Stimulated activated CD4-positive, alpha-beta T cell treated with anti-CD3 and anti-CD28 coated beads, Interleukin-2, amount 100 ng/mL, for 24 hours (primary cell): ENCODE data around the gene DNAJA3.

Experiments
- DNase-seq, 2 donors: peaks; one replicate each; pipeline ENCODE4 v3.0.0-alpha.2; 2020

The DNAJA3 gene

DNA sequence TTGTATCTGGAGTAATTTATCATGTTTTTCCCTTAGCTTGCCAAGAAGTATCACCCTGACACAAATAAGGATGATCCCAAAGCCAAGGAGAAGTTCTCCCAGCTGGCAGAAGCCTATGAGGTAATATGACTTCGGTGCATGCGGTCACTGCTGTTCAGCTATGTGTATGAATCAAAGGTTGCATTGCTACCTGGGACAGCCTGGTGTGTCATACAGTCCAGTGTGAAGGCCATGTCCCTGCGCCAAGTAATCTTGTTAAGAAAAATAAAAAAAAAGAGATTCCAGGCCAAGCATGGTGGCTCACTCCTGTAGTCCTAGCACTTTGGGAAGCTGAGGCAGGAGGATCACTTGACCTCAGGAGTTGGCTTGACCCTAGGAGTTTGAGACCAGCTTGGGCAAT lies 11.7 kb downstream of the DNAJA3 start:
- DNase-seq = no peak

- no peak for DNase-seq
These were observed 16.7 kb downstream of the DNAJA3 start for GRCh38 chr16:4442371-4442770.

DNA sequence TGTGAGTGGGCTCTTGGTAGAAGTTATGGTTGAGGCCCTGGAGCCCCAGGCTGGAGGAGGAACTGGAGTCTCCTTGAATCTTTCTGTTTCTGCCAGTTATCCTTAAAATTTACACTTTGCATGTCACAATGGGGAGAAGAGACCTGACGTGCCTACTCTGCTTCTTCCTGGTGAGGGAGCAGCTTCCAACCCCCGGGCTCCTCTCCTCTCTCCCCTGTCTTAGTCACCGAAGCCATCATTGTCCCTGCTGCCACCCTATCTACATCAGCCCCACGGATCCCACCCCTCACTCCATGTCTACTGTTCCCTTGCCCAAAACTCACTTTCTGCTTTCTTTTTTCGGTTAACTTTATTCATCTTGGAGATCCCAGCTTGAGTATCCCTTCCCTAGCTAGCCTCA lies 17.6 kb downstream of the DNAJA3 start:
- no peak for DNase-seq

GRCh38 chr16:4443986-4444385 lies 18.3 kb downstream of the DNAJA3 start:
- no peak for DNase-seq

DNA sequence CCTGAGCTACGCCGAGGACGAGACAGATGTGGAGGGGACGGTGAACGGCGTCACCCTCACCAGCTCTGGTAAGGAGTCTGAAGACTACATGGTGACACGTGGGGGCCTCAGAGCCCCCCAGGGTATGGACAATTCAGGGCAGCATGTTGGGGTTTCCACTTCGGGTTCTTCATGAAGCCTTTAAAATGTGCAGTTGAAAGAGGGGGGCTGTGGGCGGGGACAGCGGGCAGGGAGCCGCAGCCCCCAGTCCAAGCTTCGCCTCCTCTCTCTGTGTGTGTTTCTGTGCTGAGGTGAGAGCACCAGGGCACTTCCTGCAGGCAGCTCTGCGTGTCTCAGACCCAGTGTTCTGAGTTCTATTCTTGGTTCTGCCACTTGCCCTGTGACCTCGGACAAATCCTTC lies 24.8 kb downstream of the DNAJA3 start:
- no peak for DNase-seq

GRCh38 chr16:4450931-4451519 lies 25.4 kb downstream of the DNAJA3 start:
- no peak for DNase-seq

- no peak for DNase-seq
These were observed 27.0 kb downstream of the DNAJA3 start for GRCh38 chr16:4452674-4453073.

GRCh38 chr16:4454623-4455022 lies 29.0 kb downstream of the DNAJA3 start:
- no peak for DNase-seq

DNA sequence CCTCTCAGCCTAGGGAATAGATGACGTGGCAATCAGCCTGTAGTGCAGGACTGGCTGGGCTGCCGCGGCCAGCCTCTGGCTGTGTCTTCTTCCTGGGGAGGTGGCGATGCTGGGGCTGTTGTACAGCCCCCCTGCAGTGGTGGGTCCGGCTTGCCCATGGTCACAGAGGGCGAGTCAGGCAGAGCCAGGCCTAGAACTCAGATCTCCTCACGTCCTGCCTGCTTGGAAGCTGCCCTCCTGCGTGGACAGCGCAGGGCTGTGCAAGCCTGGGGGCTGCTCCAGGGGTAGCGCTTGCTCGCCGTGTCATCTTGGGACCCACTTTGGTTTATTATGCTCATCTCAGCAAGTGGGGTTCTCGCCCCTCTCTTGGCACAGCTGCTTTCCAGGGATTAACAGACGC lies 29.4 kb downstream of the DNAJA3 start:
- DNase-seq = no peak

- DNase-seq = no peak
These were observed 30.3 kb downstream of the DNAJA3 start for GRCh38 chr16:4455951-4456350.

GRCh38 chr16:4460936-4461249 lies 35.2 kb downstream of the DNAJA3 start:
- DNase-seq = no peak

- DNase-seq = no peak
These were observed 35.8 kb downstream of the DNAJA3 start for GRCh38 chr16:4461250-4462085.

GRCh38 chr16:4463522-4464163 lies 38.0 kb downstream of the DNAJA3 start:
- DNase-seq = no peak

DNA sequence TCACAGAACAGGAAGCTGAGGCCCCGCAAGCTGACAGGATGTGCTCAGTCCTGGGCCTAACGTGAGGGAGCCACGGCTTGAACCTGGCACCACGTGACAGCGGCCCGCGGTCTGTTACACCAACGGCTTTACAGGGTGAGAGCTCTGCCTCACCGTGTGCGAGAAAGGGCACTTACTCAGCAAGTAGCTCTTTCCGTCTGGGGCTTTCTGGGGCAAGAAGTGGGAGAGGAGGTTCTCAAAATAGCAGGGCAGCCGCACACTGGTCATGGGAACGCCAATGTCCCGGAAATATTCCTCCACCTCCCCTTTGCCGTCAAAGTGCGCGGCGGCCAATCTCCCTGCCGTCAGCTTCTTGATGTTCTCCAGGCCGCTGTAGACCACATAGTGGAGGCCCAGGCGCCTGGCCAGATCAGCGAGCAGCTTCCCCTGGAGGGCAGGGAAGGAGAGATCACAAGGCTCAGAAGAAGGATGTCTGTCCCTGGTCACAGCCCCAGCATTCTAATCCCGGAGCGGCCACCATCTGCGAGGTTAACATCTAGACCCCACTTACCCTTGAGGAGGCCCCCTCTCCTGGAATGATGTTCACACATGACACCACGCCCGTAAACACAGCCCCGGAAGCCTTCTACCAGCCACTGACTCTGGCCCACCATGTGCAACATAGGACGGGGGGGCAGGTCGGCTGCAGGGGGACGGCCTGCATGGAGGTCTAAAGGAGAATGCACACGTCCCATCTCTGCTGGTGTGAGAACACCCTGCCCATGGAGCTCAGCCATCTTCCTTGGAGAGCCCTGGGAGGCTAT lies 40.5 kb downstream of the DNAJA3 start:
- DNase-seq = peak; percentile 46 to 59

DNA sequence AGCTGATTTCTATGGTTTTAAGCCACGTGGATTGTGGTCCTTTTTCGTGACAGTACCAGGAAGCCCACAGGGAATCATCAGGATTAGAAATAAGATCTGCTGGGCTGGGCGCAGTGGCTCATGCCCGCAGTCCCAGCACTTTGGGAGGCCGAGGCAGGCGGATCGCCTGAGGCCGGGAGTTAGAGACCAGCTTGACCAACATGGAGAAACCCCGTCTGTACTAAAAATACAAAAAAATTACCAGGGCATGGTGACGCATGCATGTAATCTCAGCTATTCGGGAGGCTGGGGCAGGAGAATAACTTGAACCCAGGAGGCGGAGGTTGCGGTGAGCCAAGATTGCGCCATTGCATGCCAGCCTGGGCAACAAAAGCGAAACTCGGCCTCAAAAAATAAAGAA lies 42.2 kb downstream of the DNAJA3 start:
- DNase-seq = no peak

GRCh38 chr16:4468972-4469371 lies 43.3 kb downstream of the DNAJA3 start:
- DNase-seq = no peak

DNA sequence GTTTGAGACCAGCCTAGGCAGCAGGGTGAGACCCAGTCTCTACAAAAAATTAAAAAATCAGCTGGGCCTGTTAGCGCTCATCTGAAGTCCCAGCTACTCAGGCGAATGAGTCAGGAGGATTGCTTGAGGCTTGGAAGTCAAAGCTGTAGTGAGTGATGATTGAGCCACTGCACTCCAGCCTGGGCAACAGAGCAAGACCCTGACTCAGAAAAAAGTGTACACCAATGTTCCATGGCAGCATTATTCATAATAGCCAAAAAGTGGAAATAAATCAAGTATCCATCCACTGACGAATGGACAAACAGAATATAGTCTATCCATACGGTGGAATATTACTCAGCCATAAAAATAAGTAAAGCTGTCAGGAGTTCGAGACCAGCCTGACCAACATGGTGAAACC lies 46.2 kb downstream of the DNAJA3 start:
- no peak for DNase-seq

DNA sequence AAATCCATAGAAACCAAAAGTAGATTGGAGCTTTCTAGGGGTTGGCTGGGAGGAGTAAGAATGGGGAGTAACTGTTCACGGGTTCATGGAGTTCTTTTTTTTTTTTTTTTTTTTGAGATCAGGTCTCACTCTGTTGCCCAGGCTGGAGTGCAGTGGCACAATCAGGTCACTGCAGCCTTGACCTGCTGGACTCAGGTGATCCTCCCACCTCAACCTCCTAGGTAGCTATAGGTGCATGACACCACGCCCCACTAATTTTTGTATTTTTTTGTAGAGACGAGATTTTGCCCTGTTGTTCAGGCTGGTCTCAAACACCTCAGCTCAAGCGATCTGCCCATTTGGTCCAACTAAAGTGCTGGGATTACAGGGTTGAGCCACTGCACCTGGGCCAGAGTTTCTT lies 47.2 kb downstream of the DNAJA3 start:
- no peak for DNase-seq

- DNase-seq = peak; percentile 83 to 93
These were observed 48.7 kb downstream of the DNAJA3 start, which contains the start of gene NMRAL1 for GRCh38 chr16:4474192-4474961. NMRAL1 (minus strand) TSS chr16:4474625; CDS start chr16:4474132, 493 bp downstream.

GRCh38 chr16:4475880-4476788 lies 50.5 kb downstream of the DNAJA3 start, which contains the start of gene HMOX2:
HMOX2 (plus strand) TSS chr16:4476398; CDS start chr16:4505525, 29,127 bp downstream.
- peak; percentile 93 to 96 for DNase-seq

DNA sequence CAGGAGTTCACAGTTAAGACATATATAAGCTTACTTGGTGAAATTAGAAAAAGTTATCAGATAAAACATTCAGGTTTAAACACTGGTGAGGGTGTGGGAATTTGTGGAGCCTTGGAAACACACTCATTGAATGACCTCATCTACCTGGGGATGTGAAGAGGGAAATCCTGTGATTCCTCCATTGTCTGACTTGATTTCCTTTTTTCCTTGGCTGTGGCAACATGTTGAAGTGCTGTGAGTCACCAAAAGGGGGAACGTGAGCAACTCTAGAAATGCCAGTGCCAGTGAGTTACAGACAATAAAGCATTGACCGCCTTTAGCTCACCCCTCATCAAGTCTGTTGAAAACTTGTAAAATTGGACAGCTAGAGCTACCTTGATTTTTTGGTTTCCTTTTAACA lies 52.3 kb downstream of the DNAJA3 start:
- no peak for DNase-seq
